Activated gamma-delta T cell treated with Interleukin-2 at 50 U/mL for 16 hours (primary cell): ENCODE results near the gene C1QTNF6.

Experiments
- DNase-seq: peaks from one replicate; pipeline ENCODE4 v3.0.0-alpha.2; 2020

The C1QTNF6 gene

GRCh38 chr22:37223965-37224551 is 36.0 kb upstream of the C1QTNF6 start:
- no peak for DNase-seq

- peak; percentile 61 for DNase-seq
Measured at GRCh38 chr22:37222440-37222971, 34.5 kb upstream of the C1QTNF6 start.

DNA sequence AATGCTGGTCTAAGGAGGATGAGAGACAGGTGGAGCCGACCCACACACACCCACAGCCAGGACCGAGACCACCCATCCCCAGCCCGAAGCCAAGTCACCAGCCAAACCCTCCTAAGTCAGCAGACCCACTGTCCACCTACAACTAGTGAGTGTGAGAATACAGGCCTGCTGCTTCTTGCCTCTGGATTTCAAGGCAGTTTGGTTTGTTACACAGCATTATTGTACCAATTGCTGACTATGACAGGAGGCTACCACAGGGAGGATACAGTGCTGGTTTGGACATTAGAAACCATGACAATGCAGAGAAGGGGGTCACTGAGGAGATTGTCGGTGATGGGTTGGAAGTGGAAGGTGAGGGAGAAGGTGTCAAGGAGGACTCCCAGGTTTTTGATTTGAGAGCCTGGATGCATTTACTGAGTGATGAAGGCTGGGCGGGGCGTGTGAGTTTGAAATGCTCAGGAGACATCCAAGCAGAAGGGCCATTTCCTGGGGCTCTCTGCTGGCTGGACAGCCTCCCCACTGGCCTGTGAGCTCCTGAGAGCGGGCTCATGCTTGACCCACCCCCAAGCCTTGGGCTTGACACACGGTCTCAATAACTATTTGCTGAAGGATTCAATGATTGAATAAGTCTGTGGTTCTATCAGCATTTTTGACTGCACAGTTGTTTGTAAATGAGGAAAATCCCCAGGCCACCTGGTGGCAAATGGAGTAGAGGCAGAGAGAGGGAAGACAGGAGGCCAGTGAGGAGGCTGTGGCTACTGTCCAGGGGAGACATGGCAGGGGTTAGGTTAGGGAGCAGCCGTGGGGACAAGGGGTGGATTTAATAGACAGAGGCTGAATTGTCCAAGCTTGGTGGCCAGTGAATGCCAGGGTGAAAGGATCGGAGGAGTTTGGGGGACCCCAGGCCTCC is 33.6 kb upstream of the C1QTNF6 start:
- DNase-seq: no peak

DNA sequence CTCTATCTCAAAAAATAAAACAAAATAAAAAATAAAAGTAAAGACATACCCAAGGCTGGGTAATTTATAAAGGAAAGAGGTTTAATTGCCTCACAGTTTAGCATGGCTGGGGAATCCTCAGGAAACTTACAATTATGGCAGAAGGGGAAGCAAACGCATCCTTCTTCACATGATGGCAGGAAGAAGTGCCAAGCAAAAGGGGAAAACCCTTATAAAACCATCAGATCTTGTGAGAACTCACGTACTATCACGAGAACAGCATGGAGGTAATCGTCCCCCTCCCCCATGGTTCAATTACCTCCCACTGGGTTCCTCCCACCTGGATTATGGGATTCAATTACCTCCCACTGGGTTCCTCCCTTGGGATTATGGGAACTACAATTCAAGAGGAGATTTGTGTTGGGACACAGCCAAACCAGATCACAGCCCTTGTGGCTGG is 32.5 kb upstream of the C1QTNF6 start:
- DNase-seq: no peak

- DNase-seq: no peak
Measured at GRCh38 chr22:37219533-37219932, 31.5 kb upstream of the C1QTNF6 start.

- peak; percentile 71 for DNase-seq
Measured at GRCh38 chr22:37218771-37219411, 30.8 kb upstream of the C1QTNF6 start.

DNA sequence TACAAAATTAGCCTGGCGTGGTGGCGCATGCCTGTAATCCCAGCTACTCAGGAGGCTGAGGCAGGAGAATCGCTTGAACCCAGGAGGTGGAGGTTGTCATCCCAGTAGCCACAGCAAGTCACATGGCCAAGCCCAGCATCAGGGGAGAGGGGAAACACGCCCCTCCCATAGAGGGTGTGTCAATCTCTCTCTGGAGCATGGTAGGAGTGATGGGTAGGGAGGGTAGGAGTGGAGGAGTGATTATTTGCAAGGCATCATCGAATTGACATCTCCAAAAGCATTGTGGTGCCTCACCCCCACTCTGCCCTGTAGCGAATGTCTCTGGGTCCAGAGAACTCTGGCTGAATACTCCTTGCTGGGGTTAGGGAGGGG is 30.3 kb upstream of the C1QTNF6 start:
- DNase-seq: no peak

GRCh38 chr22:37215890-37216289 is 27.8 kb upstream of the C1QTNF6 start:
- no peak for DNase-seq

DNA sequence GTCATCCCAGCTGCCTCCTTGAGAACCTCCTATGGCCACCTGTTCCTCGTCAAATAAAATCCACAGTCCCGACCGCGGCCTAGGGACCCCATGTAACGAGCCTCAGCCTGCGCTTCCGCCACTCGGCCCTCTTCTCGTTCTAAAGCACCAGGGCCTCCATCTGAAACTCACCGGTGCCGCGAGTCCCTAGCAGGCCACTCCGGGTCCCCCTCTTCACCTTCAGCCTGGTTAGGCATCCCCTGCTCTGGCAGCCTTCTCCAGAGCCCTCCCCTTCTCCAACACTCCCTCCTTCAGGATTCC is 26.6 kb upstream of the C1QTNF6 start:
- no peak for DNase-seq

DNA sequence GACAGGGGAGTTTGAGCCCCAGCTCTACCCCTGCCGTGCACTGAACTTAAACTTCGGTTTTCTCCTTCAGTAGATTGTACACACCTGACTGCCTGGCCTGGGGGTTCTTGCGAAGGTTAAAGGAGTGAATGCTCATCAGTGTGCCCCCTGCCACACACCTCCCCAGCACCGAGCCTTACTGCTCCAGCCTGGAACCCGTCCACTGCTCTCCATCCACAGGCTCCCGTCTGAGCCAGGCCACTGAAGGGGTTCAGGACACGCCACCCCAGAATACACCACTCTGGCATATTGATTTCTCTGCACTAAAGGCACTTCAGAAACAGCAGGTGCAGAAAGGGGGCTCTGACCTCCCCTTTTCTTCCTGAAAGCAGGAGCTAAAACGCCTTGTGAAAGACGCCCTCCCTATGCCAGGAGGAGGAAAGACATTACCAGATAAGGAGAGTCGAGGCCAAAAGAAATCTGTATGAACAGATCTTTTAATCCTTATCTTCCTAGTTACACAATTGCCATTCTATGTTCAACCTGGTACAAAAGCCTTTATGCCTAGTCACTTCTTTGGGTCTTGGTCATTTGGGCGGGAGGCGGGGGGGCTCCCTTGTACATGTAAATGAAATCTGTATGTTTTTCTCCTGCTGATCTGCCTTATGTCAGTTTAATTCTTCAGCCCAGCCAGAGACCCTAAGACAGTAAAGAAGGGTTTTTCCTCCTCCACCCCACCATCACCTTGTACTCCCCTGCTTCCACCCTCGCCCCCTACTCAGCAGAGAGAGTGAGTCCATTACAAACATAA is 26.1 kb upstream of the C1QTNF6 start:
- peak; percentile 2 for DNase-seq

DNA sequence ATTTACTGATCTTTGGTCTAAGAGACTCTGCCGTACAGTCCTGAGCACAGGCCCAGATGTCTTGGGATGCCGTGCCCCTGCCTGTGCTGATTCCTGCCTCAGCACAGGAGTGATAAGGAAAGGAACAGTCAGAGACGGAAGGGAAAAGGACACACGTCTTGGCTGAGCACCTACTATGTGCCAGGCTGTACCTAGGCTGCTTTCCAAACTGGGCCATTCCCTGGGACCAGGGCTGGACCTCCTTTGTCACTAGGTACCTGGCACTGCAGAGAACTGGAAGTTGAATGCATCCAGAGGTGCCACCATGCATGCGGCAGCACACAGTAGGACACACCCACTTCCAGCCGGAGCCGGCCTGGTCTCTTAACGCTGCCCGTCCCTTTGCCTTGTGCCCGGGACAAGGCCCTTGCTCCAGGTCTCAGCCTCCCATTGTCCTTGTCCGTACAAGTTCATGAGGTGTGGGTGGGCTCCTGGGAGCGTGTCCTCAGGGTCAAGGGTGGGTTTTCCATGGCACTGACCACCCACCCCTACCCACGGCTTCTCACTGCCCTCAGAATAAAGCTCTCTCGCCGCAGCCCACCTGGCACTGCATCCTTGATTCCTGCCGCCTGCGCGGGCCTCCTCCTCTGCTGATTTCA is 25.3 kb upstream of the C1QTNF6 start:
- peak; percentile 2 for DNase-seq

DNA sequence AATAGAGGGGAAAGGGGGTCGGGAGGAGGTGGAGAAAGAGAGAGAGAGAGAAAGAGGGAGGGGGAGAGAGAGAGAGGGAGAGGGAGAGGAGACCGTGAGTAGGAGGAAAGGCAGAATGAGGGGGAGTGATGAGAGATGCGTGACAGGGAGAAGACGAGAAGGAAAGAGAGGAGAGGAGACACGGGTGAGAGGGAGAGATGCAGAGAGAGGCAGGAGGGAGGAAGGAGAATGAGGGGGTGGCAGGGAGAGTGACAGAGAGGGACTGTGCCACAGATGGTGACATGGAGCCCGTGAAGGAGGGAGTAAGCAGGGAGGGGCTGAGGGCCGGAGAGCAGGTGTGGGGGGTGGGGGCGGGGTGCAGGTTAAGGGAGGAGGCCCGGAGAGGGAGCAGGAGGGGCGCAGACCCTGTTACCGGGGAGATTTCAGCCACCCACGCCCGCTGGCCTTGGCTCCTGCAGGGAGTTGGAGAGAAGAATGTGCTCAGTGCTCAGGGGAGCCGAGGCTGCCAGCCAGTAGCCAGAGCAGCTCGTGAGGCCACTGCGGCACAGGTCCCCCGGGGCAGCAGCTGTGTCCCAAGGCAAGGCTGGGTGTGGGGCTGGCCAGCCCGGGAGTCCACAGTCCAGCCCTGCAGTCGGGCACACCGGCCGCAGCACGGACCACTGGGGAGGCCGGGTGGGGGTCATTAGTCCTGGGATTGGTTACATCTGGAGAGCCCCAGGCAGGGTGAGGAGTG is 24.3 kb upstream of the C1QTNF6 start, which contains the start of gene SSTR3:
SSTR3 (minus strand) TSS at position 304 of the 733 bp plus-strand sequence. CDS start 4,674 bp downstream, outside the sequence.
- no peak for DNase-seq

DNA sequence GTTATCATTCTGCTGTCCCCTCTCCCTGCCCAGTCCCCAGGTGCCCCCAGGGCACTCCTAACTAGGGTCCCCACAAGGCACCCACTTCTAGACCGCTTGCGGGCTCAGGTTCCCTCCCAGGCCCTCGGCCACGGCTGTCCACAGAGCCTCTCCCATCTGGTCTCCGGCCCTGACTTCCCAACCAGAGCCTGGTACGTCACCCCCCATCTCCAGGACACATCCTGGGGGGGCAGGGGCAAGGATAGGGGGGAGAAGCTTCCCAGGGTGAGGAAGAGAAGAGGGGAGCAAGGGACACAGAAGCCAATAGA is 23.8 kb upstream of the C1QTNF6 start:
- DNase-seq: no peak

DNA sequence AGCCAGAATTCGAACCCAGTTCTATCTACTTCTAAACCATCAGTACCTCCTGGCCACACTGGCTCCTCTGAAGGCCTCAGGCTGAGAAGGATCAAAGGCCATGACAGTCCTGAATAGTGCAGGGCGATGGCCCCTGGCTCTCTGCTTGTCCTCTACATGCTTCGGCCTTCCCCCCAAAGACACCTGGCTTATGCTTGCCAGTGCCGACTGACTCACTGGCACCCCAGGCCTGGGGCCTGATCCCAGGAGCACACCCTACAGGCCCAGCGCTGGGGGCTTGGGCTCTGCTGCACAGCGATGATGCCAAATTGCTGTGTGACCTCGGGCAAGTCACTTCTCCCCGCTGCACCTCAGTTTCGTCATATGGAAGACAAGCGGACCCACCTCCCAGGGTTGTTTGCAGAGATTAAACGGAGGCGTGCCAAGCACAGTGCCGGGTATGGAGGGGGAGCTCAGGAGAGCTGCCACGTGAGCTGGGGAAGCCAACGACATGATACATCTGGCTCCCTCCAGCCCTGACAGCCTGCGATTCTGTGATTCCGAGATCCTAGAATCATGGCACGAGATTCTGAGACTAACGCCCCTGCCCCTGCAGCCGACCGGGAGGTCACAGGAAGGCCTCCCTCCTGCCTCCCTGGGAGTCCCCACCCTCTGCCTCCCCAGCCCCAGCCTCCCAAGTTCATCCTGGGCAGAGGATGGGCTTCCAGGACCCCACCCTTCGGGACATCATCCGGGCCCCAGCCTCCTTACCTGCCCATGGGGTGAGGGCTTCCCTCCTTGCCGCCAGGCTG is 23.2 kb upstream of the C1QTNF6 start:
- no peak for DNase-seq

DNA sequence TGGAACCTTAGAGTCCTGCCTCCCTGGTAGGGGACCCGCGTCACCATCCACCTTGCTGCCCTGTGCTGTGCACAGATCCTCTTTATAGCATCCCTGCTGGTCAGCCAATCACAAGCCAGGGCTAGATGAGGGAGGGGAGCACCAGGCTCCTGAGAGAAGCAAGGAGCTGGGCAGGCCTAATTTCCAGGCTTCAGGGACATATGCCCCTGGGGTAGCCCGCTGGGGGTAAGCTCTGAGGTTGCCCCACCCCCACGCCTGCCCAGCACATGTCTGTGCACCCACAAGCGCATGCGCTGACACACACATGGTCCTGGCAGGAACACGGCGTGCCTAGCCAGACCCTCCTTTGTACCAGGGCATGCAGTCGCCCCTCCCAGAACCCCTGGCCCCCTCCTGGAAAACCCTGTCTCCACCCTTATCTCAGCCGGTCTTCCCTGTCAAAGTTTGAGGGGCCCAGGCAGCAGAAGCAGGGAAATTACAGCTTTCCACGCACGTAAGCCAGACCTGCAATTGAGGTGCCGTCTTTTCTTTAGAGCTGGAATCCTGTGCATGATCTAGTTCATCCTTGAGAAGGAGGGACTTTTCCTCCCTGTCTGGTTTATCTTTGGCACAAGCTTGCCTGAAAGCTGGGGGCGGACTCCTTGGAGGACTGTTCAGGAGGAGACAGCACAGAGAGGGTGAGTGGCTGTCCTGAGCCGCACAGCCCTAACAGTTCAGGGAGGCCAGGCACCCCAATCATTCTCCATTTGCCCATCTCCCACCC is 22.2 kb upstream of the C1QTNF6 start:
- DNase-seq: no peak

DNA sequence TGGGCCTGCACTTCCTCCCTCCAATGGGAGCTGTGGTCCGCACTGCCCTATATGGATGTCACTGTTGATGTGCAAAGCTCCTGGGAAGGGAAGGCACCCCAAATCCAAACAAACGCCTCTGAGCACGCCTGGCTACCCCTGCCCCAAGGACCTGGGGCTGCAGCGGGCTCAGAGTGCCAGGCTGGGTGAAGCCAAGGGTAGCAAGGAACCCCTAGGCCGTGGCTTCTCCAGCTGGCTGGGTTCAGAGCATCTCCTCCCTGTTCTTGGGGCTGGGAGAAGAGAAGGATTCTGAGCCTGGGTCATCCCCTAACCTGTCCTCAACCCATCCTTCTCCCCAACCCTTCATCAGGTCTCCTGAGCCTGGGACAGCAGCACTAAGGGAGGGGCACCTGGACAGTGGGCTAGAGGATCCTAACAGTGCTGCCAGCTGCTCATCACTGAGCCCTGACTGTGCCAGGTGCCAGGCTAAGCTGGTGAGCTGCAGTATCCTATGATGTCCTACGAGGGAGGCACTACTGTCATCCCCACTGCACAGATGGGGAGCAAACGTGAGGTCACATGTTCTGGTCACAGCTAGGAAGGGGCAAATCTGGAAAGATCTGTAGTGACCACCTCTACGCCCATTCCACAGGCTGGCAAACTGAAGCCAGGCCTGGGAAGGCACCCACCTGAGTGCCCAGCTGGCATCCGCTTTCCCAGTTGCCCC is 21.2 kb upstream of the C1QTNF6 start:
- no peak for DNase-seq

DNA sequence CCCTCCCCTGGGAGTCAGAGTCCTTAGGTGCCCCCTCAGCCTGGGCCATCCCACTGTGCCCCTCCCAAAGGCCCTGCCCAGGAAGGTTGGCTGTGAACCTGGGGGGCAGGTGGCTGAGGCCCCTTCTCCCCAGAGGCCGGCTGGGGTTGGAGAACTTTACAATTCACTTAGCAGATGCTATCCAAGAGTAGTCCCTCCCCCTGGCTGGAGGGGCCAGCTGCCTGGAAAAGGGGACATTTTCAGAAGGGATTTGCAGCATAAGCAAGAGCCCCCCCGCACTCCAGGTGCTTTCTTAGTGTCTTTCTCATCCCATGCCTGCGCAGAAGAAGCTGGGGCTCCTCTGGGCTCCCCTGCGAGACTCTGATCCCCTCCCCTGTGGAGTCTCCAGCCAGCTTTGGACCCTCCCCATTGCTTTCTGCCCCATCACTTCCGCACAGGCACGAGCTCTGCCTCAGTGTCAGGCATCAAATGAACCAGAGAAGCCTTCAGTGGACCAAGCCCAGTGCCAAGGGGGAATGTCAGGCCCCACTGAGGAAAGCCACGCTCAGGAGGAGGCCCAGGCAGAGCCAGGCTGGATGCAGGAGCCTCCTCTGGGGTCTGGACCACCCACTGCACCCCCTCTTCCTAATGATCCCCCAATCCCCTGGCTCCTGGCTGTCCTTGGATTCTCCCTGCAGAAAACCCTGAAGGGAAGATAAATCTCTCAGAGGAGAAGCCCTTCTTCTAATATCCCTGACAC is 20.5 kb upstream of the C1QTNF6 start:
- no peak for DNase-seq

DNA sequence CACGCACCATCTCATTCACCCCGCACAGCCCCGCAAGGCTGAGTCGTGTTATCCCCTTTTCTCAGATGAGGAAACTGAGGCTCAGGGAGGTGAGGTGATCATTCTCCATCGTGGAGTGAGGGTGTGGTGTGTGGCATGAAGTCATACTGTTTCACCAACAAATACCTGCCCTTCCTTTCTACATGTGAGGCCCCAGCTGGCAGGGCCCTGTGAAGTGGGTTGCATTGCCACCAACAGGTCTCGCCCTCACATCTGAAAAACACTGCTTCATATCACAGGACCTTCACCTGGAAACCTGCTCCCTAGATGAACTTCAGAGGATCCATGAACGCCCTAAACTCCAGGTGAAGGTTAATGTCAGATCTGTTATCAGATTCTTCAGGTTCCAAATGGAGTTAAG is 19.9 kb upstream of the C1QTNF6 start:
- peak; percentile 36 for DNase-seq
